HG03432 (cell line): ENCODE measurements around the gene SF3A2.

ENCODE experiments used
- ATAC-seq: cut with Tn5 transposase; IDR thresholded peaks from one replicate; pipeline ENCODE4 v1.9.1; 2021; ENCODE audit warnings: mild to moderate bottlenecking, moderate library complexity; ENCODE audit not compliant: unreplicated experiment

SF3A2 gene

GRCh38 chr19:2288338-2288817, 51.8 kb downstream of the SF3A2 start:
- ATAC-seq = no peak

- no peak for ATAC-seq
Observed at GRCh38 chr19:2288818-2289713, 52.4 kb downstream of the SF3A2 start.

- no peak for ATAC-seq
Observed at GRCh38 chr19:2289714-2290435, 53.3 kb downstream of the SF3A2 start.

- ATAC-seq = no peak
Observed at GRCh38 chr19:2290441-2291184, 54.0 kb downstream of the SF3A2 start.

GRCh38 chr19:2291185-2291751, 54.6 kb downstream of the SF3A2 start:
- no peak for ATAC-seq

GRCh38 chr19:2294687-2295335, 58.2 kb downstream of the SF3A2 start:
- no peak for ATAC-seq

- ATAC-seq = no peak
Observed at GRCh38 chr19:2296141-2296540, 59.5 kb downstream of the SF3A2 start.
